Measurements from ENCODE around the gene OR13J1. TPM values are rescaled to one million over a fixed set of nuclear protein-coding genes. Genes with fewer than 3 reads are reported as not detected.
A peak's percentile ranks its signal among the peaks of the same experiment; 100 is the strongest.

OR13J1 gene
- total RNA-seq, 1 experiment from 2014 or later = not detected

DNA sequence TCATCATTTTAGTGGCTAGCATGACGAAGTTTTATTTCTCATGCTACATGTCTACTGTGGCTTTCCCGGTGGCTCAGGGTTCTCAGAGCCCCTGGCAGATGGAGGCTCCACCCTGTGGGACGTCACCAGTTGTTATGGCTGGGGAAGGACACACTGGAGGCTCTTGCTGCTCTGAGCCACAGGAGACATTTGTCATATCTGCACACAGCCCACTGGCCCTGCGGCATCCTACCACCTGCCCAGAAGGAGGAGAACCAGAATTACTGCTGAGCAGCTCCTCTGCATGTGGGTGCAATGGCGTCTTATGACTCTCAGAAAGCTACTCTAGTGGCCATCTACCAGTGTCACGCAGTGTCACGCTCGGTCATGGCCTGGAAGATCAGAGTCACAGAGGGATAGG, 6.6 kb downstream of the OR13J1 start:
- no peak for DNase-seq (ENCODE audit: low spot score)
- in situ Hi-C loops (cut with HindIII; ENCODE audit: low sequenced_read_pairs) = no loop called here

DNA sequence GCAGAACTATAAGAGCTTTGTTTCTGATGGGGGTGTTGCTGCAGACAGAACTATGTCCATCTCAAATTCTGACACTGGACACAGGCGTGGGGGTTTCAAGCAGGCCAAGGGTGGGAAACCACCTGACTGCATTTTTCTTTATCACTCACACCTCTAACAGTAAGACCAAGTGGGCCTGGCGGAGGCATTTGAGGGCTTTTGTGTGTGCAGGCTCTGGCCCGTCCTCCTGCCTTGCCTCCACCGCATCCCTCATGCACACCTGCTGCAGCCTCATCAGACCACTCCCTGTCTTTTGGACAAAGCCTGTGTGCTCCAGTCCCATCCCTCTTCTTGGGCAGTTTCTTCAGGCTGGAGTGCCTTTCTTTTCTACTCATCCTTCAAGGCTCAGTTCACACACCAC, 7.9 kb downstream of the OR13J1 start:
- DNase-seq (ENCODE audit: low spot score) = no peak
- in situ Hi-C loops (cut with HindIII; ENCODE audit: low sequenced_read_pairs) = no loop called here

DNA sequence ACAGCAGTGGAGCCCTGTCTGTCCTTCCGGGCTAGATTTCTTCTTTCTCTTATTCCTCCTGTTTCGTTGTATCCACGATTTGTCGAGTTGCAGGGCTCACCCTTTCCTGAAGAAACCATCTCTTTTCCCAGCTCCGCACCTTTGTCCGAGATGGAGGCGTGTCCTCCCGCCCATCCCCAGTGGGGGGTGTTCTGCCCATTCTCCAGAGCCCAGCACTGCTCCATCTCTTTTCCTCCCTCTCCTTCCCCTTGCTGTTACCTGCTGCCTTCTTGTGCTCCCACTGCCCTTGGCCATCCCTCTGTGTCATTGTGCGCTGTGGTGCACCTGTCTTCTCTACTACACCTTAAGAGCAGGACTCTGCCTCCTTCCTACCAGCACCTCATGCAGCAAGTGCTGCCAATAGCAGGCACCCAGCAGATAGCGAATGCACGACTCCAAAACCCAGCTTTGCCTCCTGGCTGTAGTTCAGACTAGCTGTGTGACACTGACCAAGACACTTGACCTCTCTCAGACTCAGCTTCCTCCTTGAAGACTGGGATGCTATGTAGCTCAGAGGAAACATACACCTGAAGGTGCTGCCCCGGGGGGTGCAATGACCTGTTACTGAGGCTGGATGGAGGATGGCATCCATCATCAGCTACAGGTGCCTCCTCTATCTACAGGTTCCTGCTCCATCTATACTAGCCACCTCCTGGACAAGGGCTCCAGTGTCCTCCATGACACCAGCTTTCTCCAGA, 8.9 kb downstream of the OR13J1 start:
- in situ Hi-C loops (cut with HindIII; ENCODE audit: low sequenced_read_pairs) = no loop called here
- DNase-seq (ENCODE audit: low spot score) = no peak

DNA sequence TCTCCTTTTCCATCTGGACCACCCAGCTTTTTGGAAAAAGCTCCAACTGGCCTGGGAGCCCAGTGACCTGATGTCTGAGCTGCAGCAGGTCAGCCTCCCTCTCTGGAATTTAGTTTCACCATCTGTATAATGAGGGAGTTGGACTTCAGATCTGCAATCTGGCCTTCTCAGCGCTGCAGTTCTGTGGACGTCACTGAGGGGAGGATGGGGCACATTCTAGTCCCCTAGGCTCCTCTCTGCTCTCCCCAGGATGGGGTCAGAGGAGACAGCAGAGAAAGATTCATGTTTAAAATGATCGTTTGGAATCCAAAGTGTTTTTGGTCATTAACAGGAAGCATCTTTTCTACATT, 10.2 kb downstream of the OR13J1 start:
- DNase-seq (ENCODE audit: low spot score) = no peak
- in situ Hi-C loops (cut with HindIII; ENCODE audit: low sequenced_read_pairs) = no loop called here

DNA sequence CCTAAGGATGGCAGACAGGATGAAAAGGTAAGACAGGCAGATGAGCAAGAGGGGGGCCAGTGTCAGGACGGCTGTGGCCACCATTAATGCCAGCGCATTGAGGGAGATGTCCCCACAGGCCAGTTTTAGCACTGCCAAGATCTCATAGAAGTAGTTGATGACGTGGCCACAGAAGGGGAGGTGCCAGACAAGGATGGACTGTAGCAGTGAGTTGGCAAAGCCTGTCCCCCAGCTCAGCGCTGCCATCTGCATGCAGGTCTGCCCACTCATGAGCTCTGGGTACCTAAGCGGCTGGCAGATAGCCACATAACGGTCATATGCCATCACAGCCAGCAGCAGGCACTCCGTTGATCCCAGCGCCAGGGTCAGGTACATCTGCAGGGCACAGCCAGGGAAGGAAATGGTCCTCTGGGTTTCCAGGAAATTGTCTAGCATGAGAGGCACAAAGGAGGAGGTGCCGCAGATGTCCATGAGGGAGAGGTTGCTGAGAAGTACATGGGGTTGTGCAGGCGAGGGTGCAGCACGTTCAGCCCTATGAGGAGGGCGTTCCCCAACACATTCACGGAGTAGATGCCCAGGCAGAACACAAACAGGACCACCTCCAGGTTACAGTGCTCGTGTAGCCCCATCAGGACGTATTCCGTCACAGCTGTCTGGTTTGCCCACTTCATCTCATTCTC, 10.8 kb downstream of the OR13J1 start:
- peak; percentile 86 for DNase-seq (ENCODE audit: low spot score)

DNA sequence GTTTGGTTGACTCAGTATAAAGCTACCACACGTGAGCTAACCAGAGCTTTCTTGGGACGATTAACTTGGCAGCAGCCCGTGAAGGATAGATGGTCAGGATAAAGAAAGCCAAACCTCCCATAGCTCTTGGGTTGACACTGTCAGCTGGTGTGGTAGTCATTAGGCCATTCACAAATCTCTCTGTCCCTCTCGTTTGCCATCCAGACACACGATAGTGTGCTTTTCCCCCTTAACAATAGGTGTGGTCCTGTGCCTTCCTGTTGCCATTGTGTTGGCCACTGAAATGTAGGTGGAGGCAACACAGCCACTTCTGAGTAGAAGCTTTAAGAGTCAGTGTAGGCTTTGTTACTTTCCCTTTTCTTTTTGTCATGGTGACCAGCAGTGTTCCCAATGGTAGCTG, 11.7 kb downstream of the OR13J1 start:
- no peak for DNase-seq (ENCODE audit: low spot score)
- in situ Hi-C loops (cut with HindIII; ENCODE audit: low sequenced_read_pairs) = no loop called here

More for the DNA sequence above, 10.8 kb downstream of the OR13J1 start:
- in situ Hi-C loops (cut with HindIII; ENCODE audit: low sequenced_read_pairs) = no loop called here

DNA sequence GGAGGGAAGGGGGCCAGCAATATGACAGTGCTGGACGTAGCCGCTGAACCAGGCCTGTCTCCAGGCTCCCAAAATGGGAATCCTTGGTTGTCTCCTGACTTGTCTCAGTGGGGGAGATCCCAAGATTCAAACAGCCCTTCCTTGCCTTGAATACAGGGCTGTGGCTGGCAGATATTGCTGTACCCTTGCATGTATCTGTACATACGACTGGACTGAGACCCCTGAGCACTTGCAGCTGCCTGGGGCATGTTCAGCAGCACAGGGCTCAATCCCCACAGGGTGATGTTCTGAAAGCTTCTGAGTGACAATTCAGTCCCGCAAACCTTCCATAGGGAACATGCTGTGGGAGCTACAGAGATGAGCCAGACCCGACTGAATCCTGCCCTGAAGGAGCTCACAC, 13.3 kb downstream of the OR13J1 start:
- DNase-seq (ENCODE audit: low spot score) = no peak
- in situ Hi-C loops (cut with HindIII; ENCODE audit: low sequenced_read_pairs) = no loop called here

DNA sequence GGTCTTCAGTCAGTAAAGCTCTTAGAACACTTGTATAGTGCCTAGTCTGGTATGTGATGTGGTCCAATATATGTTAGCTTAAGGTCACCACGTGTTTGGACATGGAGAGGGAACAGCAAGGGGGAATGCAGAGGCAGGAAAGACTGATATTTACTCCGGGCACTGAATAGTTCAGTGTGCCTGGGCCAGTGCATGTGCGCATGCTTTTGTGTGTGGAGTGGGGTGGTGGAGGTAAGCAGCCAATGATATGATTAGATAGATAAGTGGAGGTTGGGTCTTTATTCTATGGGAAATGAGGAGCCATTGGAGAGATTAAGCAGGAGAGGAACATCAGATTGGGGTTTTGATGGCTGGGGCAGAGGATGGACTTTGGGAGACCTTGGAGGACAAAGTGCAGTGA, 14.0 kb downstream of the OR13J1 start:
- in situ Hi-C loops (cut with HindIII; ENCODE audit: low sequenced_read_pairs) = no loop called here
- DNase-seq (ENCODE audit: low spot score) = no peak

DNA sequence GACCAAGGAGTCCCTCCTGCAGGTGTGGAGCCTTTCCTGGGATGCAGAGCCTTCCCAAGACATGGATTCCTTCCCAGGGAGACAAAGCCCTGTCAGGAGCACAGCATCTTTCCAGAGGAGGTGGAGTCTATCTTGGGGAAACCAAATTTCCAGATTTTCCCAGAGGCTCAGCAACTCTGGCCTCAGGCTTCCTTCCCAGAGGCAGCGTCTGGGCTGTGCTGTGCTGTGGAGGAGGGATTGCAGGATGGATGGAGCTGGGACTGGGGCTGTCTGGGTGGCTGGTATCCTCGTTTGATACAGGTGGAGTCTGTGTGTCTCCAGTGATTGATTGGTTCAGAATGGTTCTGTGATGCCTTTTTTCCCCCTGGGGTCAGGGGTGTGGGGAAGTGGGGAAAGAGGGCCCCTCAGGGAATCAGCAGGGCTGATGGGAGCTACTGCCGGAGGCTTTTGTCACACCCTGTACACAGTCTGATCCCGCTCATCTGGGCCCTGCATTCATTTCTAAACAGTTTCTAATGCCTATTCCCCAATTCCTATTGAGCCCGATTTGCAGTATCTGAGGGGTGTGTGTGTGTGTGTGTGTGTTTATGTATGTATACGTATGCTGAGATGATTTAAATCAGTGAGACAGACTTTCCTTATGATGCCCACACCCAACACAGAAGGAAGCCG, 16.0 kb downstream of the OR13J1 start:
- no peak for DNase-seq (ENCODE audit: low spot score)
- in situ Hi-C loops (cut with HindIII; ENCODE audit: low sequenced_read_pairs) = no loop called here

DNA sequence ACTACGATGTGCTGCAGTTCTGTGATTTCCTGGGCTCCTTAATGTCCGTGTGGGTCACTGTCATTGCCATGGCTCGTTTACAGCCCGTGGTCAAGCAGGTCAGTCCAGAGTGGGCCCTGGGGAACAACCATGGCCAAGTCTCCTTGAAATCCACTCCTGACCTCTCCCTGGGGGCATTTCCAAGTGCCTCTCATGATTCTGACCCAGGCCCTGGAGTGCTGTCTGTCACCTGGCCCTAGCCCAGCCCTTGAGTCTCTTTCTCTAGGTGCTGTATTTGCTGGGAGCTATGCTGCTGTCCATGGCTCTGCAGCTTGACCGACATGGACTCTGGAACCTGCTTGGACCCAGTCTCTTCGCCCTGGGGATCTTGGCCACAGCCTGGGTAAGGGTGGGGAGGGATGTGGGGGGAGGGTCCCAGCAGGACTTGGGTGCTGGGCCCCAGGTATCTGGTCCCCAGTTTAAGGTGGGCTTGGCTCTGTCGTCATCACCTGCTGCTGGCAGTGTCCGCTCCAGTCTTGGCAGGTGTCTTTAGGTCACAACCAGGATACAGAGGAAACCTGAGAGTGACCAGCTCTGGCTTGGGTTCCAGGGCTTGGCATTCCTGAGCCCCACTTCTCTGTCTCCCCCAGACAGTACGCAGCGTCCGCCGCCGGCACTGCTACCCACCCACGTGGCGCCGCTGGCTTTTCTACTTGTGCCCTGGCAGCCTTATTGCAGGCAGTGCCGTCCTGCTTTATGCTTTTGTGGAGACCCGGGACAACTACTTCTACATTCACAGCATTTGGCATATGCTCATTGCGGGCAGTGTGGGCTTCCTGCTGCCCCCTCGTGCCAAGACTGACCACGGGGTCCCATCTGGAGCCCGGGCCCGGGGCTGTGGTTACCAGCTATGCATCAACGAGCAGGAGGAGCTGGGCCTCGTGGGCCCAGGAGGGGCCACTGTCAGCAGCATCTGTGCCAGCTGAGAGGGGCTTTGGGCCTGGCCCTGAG, 17.0 kb downstream of the OR13J1 start:
- DNase-seq (ENCODE audit: low spot score) = no peak
- in situ Hi-C loops (cut with HindIII; ENCODE audit: low sequenced_read_pairs) = no loop called here

DNA sequence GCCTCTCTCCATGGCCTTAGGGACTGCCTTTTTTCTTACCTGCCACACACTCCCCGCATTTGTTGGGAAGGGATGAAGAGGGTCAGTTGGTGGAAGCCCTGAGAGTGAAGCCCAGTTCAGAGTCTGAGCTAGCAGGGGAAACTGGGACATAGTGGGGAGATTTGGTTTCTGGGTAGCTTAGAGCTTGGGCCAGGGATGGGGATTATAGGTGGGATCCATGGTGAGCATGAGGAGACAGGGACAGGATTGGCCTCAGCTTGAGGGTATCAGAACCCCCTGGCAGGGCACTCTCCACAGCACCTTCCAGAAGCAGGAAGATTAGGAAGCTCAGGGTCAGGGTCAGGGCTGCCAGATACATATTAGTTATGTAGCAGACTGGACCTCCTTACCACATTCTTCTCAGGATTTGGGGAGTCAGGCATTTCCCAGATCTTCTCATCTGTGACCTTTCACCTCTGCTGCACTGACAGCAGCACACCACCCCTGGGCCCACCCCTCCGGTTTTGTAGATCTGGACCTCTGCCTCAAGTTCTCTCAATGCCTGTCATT, 17.9 kb downstream of the OR13J1 start:
- in situ Hi-C loops (cut with HindIII; ENCODE audit: low sequenced_read_pairs) = no loop called here
- DNase-seq (ENCODE audit: low spot score) = no peak

DNA sequence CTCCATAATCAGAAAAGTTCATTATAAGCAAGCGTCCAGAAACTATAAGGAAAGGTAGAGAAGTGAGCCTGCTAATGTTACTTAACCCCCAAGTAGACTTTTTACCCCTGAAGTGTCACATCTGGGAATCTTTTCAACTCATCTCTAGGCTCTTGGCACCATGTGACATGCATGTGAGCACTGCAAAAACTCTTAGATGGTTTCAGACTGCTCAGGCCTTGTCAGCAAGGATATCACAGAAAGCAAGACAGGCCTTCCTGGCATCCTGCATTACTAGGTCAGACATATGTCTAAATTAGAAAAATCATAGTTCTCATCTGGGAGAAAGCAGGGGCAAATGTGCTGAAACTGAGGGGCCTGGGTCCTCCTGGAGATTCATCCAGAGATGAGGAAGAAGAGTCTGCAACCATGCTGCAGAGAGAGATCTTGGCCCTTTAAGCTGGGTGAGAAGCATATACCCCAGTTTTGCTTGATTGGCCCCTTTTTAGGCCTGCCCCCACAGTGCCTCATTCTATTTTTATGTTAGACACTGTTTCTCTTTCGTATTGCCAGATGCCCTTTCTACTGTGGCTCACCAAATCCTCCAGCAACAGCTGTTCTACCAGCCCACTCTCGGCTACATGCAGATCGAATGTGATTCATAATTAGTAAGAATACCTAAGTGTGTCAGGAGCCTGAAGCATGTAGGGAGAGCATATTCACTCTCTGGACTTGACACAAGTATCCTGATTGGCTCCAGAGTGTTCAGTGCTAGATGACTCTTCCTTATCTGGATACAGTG, 22.2 kb downstream of the OR13J1 start:
- in situ Hi-C loops (cut with HindIII; ENCODE audit: low sequenced_read_pairs) = no loop called here
- DNase-seq (ENCODE audit: low spot score) = no peak

DNA sequence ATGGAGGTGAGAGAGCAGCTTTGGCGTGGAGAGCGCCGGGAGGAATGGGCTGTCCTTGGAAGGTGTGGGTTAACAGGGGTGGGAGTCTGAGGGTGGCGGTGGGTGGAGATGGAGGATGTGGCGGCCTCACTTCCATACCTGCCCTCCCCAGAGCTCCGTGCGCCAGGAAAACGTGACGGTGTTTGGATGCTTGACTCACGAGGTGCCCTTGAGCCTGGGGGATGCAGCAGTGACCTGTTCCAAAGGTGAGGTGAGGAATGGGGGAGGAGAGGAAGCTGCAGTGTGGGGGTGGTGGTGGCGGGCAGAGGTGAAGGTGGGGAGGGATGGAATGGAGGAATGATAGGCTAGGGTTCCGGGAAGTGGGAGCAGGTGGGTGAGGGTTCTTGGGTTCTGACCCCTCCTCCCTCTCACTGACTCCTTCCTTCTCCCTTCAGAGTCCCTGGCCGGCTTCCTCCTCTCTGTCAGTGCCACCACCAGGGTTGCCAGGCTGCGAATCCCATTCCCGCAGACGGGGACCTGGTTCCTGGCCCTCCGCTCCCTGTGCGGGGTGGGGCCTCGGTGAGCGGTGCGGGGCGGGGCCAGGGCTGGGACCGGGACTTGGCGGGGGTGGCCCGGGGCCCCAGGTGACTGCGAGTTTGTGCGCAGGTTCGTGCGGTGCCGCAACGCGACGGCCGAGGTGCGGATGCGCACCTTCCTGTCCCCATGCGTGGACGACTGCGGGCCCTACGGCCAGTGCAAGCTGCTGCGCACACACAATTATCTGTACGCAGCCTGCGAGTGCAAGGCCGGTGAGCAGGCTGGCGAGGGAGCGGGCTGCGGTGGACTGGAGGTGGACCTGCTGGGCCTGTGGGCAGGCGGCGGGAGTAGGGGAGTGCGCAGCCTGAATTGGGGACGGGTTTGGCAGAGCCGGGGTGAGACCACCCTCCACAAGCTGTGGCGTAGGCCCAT, 24.1 kb downstream of the OR13J1 start:
- DNase-seq (ENCODE audit: low spot score) = no peak
- in situ Hi-C loops (cut with HindIII; ENCODE audit: low sequenced_read_pairs) = no loop called here

DNA sequence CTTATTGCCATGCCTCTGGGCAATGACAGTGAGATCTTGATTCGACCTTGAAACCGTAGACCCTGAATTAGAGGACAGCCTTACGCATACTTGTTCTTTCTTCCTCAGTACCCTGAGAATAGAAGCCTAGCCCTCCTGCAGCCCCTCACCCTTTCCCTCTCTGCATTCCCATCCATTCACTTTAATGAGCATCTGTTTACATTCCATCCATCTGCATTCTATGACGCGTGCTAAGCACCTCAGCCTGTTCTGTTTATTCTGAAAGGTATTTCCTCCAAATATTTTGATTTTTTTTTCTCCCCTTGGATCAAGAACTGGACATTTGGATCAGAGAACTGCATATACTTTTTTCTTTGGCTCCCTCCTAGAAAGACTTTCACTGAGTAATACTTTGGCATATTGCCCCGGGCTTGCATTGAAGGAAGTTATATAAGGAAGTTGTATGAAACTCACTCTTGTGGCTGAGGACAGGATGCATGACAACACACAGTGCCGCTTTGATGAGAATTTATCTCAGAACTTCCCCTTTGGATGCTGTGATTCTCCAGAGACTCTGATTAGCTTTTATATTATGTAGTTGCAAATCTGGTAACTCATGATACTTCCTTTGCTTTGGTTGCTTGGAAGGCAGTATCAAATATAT, 25.5 kb downstream of the OR13J1 start:
- in situ Hi-C loops (cut with HindIII; ENCODE audit: low sequenced_read_pairs) = no loop called here
- no peak for DNase-seq (ENCODE audit: low spot score)

DNA sequence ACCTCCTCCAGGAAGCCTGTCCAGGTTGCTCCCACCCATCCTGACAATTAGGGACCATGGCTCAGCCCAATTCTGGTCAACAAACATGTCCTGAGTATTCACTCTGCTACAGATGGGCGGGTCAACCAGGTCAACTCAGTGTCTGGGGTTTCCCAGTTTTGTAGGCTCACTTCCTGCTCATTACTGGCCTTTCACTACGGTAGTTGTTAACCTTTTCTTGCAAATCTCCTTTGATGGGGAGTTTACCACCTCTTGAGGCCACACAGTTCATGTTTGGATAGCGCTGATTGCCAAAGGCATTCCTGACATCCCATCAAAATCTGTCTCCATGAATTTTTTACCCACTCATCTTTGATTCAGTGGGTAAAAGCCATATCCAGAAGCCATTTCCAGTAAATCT, 27.4 kb downstream of the OR13J1 start:
- in situ Hi-C loops (cut with HindIII; ENCODE audit: low sequenced_read_pairs) = no loop called here
- DNase-seq (ENCODE audit: low spot score) = no peak

DNA sequence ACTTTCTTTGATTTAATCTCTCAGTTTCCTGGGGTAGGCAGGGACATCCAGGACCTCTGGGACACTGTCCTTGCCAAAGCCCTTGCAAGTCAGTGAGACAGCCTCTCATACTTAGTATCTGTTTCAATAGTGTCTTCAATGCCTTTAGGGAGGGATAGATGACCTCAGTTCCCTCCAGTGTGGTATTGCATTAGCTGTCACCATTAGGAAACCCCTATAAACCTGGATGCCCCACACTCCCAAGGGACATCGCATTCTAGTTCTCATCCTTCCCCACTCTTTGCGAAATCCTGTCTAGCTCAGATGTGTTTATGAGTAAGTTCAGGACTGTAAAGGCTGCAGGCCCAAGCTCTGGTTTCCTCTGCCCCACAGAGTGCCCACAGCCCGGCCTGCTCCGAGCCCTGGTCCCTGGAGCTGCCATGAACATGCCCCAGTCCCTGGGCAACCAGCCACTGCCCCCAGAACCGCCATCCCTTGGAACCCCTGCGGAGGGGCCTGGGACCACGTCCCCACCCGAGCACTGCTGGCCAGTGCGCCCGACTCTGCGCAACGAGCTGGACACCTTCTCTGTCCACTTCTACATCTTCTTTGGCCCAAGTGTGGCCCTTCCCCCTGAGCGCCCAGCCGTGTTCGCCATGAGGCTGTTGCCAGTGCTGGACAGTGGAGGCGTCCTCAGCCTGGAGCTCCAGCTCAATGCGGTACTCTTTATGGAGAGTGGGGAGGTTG, 28.0 kb downstream of the OR13J1 start:
- in situ Hi-C loops (cut with HindIII; ENCODE audit: low sequenced_read_pairs) = no loop called here
- no peak for DNase-seq (ENCODE audit: low spot score)

DNA sequence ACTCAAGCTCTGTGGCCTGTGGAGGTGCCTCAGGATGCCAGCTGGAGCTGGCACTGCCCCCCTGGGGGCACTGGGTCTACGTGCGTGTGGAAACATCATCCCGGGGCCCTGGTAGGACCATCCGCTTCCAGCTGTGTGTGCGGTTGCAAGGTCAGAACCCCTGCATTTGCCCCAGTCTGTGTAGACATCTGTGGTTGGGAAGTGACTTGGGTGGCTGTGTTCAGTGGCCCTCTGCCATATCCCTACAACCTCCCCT, 28.6 kb downstream of the OR13J1 start:
- DNase-seq (ENCODE audit: low spot score) = no peak
- in situ Hi-C loops (cut with HindIII; ENCODE audit: low sequenced_read_pairs) = no loop called here

Measured in G401 (cell line).